GM12878 (cell line): ENCODE measurements around the gene CPNE5. TPM values are rescaled to one million over a fixed set of nuclear protein-coding genes. Genes with fewer than 3 reads are reported as not detected.

Source experiments
- ATAC-seq: fragments of 200-7000 bp; cut with Tn5 transposase; 3 replicates; pipeline ENCODE4 v1.9.1; 2020; ENCODE audit warnings: mild to moderate bottlenecking, moderate library complexity
- BruUV-seq: library from RNA; stranded (reverse); fragments of 400-500 nt; replicated peaks from 2 replicates; lab custom pipeline; 2021; lab: Mats Ljungman, UMichigan
- CTCF ChIA-PET: fragments of 300-600 bp; sonication (Branson Sonifier 250); formaldehyde crosslinking; extraction: SDS; loops from one replicate; lab custom pipeline; 2021; ENCODE audit warnings: inconsistent platforms; lab: Yijun Ruan, JAX
- POLR2A ChIA-PET: fragments of 350-600 bp; formaldehyde crosslinking; extraction: SDS; loops from one replicate; lab custom pipeline; 2021; ENCODE audit warnings: inconsistent platforms; lab: Charles Lee
- RAD21 ChIA-PET: fragments of 300-600 bp; sonication (Branson Sonifier 250); formaldehyde crosslinking; loops from one replicate; lab custom pipeline; 2023; ENCODE audit warnings: antibody characterized with exemption; ENCODE audit not compliant: unreplicated experiment; lab: Charles Lee
- SMC1A ChIA-PET: fragments of 300-600 bp; sonication (Branson Sonifier 250); formaldehyde crosslinking; loops from one replicate; lab custom pipeline; 2023; ENCODE audit not compliant: unreplicated experiment, uncharacterized antibody; lab: Charles Lee
- DNase-seq: peaks from one replicate; pipeline ENCODE4 v3.0.0-alpha.2; 2011; ENCODE audit warnings: low read depth, low spot score
- FAIRE-seq: peaks from 3 replicates; lab custom pipeline; 2011; peaks lifted over from hg19 to GRCh38; lab: Jason Lieb, UNC
- H2AFZ ChIP-seq: 2 replicates; pipeline ENCODE4 v1.6.0; 2011; ENCODE audit warnings: low read depth, low read length, control low read depth; ENCODE audit not compliant: control insufficient read depth
- H3K27ac ChIP-seq: 2 replicates; pipeline ENCODE4 v1.5.1; 2011; ENCODE audit warnings: control low read depth; ENCODE audit not compliant: control insufficient read depth, insufficient read depth
- H3K27me3 ChIP-seq, 2 experiments: replicated peaks in 1 of 2; 2 replicates each; pipeline versions ENCODE4 v1.6.0 to v1.6.1; 2011; ENCODE audit warnings: low read length in 1 of 2; ENCODE audit not compliant: control insufficient read depth in 2 of 2, insufficient read depth in 2 of 2
- H3K36me3 ChIP-seq, 2 experiments: 2 replicates each; pipeline ENCODE4 v1.5.1; 2011; ENCODE audit warnings: low read length in 1 of 2; ENCODE audit not compliant: control insufficient read depth in 2 of 2, insufficient read depth in 2 of 2
- H3K4me1 ChIP-seq: 2 replicates; pipeline ENCODE4 v1.6.1; 2011; ENCODE audit warnings: mild to moderate bottlenecking, low read length, moderate library complexity, mixed read lengths; ENCODE audit not compliant: control insufficient read depth, insufficient read depth
- H3K4me2 ChIP-seq: 2 replicates; pipeline ENCODE4 v1.6.0; 2011; ENCODE audit warnings: control low read depth; ENCODE audit not compliant: control insufficient read depth, insufficient read depth
- H3K4me3 ChIP-seq: fragments of 200-600 bp; sonication (generic); 2 replicates; pipeline ENCODE4 v1.5.1; 2016
- H3K79me2 ChIP-seq: 2 replicates; pipeline ENCODE4 v1.6.0; 2011; ENCODE audit warnings: low read length; ENCODE audit not compliant: control insufficient read depth, insufficient read depth
- H3K9ac ChIP-seq: 2 replicates; pipeline ENCODE4 v1.8.0; 2011; ENCODE audit warnings: low read length, control low read depth, mixed read lengths; ENCODE audit not compliant: control insufficient read depth, insufficient read depth
- H3K9me3 ChIP-seq: replicated peaks from 3 replicates; pipeline ENCODE4 v1.5.1; 2011; ENCODE audit warnings: mild to moderate bottlenecking, low read length; ENCODE audit not compliant: control insufficient read depth, insufficient read depth
- H4K20me1 ChIP-seq: 2 replicates; pipeline ENCODE4 v1.6.0; 2011; ENCODE audit not compliant: control insufficient read depth, insufficient read depth
- CHD1 ChIP-seq: IDR thresholded peaks from 2 replicates; pipeline ENCODE4 v1.6.1; 2012; ENCODE audit warnings: low read depth, low read length, improper control_type of control experiment
- KAT2A ChIP-seq: conservative IDR thresholded peaks from 2 replicates; pipeline ENCODE4 v1.6.1; 2011; ENCODE audit warnings: low read depth, low read length; ENCODE audit not compliant: control insufficient read depth
- ZNF622 ChIP-seq: fragments of 450-650 bp; IDR thresholded peaks from 2 replicates; pipeline ENCODE4 v1.6.1; 2017; ENCODE audit warnings: mild to moderate bottlenecking, inconsistent platforms
- WGBS: methylation state at CpG from one replicate; pipeline ENCODE4 v1.1.6; 2016; ENCODE audit warnings: low lambda C conversion rate; ENCODE audit not compliant: insufficient replicate concordance, insufficient coverage; ENCODE audit errors: missing lambda C conversion rate; 5-methylcytosine and 5-hydroxymethylcytosine counted together
- in situ Hi-C: fragments of 300-500 bp; cut with MboI; formaldehyde crosslinking; loops from 9 replicates; pipeline ENCODE4 v1.14.3; 2018; ENCODE audit warnings: mixed read lengths
- intact Hi-C: fragments of 100-400 bp; cut with micrococcal nuclease; formaldehyde crosslinking; loops from one replicate; pipeline ENCODE4 v1.14.2; 2022; ENCODE audit not compliant: unreplicated experiment
- polyA plus RNA-seq, 11 experiments: library from polyadenylated mRNA; depleted of rRNA in 4 of 11; unstranded in 6 of 11; stranded (reverse) in 5 of 11; fragments of >200 nt; fragmentation: Nextera tagmentation in 4 of 11; fragmentation: Illumina TruSeq in 1 of 11; extraction: Ambion mirVana in 4 of 11; extraction: Trizol in 1 of 11; gene quantifications; 1 replicate in 1 of 11; 2 replicates in 10 of 11; pipeline versions ENCODE4 v1.2.1 to v1.2.3, GENCODE V29; 2011 to 2016; ENCODE audit warnings: inconsistent platforms in 2 of 11, missing spikeins in 2 of 11, low read depth in 1 of 11
- total RNA-seq, 4 experiments: library from RNA; depleted of rRNA in 3 of 4; stranded (reverse); fragments of >200 nt in 3 of 4; fragmentation: Illumina TruSeq in 1 of 4; extraction: Trizol in 1 of 4; gene quantifications; 2 replicates each; pipeline versions ENCODE4 v1.2.1 to v1.2.3, GENCODE V29; 2013 to 2021

The CPNE5 gene
- total and polyA plus RNA-seq, 10 of the 15 experiments (the other 5 are each of a cell fraction or from before 2014, with no cell fraction given), result 2.4 to 39.1 (median 18.2) TPM

DNA sequence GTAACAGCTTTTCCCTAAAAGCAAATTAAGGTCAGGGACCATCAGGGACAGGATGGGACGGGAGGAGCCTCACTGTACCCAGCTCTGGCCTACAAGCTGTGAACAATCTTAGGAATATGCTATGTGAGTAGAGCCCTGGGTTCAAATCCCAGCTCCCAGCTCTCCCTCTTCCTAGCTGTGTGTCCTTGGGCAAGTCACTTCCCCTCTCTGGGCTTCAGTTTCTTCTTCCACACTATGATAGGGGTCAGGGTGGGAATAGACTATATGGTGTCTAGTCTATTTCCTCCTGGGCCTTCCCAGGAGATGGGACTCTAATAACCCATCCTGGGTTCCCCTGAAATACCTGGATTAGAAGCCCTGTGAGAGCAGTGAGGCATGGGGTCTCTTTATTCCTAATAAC is 41.6 kb downstream of the CPNE5 start:
- no peak overlapping the region for H3K9ac ChIP-seq
- no peak overlapping the region for H2AFZ ChIP-seq
- BruUV-seq, result no TSS peak
- no peak for TF ChIP-seq ZNF622
- no peak for TF ChIP-seq CHD1
- TF ChIP-seq, all 136 proteins: peak for 0
- SMC1A ChIA-PET, result interaction anchor here (1.1 kb wide), 1 partner anchor 11 kb away, joined by 3 read pairs; no protein-coding TSS in a partner anchor
- Histone ChIP-seq H3K4me1 (no peaks in the 10 kb centered on the region), H3K27me3 (peaks cover 2% of the 10 kb centered on the region in 2 experiments; a peak in 3 of 4 replicates), H3K36me3 (no peaks in the 10 kb centered on the region), H3K4me3 (no peak overlapping the region), H3K27ac (no peak overlapping the region), H4K20me1 (no peaks in the 10 kb centered on the region), H3K79me2 (no peaks in the 10 kb centered on the region), H3K9me3 (no peaks in the 10 kb centered on the region), H3K4me2 (no peak overlapping the region)
- DNase-seq (no peak), FAIRE-seq (no peak), ATAC-seq (no peak)
- intact Hi-C loops (no loop called here), in situ Hi-C loops (no loop called here)
- POLR2A ChIA-PET, result interaction anchor here (0.9 kb wide), 1 partner anchor 39 kb away, joined by 3 read pairs; no protein-coding TSS in a partner anchor
- RAD21 ChIA-PET, result no interaction called here
- CTCF ChIA-PET, result interaction anchor here (1.4 to 2.9 kb wide), 2 partner anchors 16 to 53 kb away, joined by 4 to 16 read pairs; no protein-coding TSS in a partner anchor
- WGBS, result 0% methylated on average over 1 of the region's 1 CpG

DNA sequence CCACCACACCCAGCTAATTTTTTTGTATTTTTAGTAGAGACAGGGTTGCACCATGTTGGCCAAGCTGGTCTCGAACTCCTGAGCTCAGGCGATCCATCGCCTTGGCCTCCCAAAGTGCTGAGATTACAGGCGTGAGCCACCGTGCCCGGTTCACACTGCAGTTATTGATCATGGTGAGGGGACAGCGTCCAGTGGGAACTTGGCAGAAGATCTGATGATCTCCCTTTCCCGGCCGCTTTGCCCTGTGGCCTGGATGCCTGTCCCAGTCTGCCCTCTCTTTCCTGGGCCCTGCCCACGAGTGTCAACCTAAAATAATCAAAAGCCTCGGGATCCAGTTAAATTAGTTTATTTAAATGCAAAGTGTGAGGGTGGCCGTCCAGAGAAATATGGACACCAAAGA is 42.2 kb downstream of the CPNE5 start:
- TF ChIP-seq KAT2A (no peak), ZNF622 (no peak)
- FAIRE-seq (no peak), ATAC-seq (no peak), DNase-seq (no peak)
- Histone ChIP-seq H3K4me3 (no peak overlapping the region), H3K36me3 (no peaks in the 10 kb centered on the region), H3K27ac (no peak overlapping the region), H3K4me1 (no peaks in the 10 kb centered on the region), H4K20me1 (no peaks in the 10 kb centered on the region), H3K9me3 (no peaks in the 10 kb centered on the region), H3K79me2 (no peaks in the 10 kb centered on the region), H3K9ac (no peak overlapping the region), H2AFZ (no peak overlapping the region), H3K4me2 (no peak overlapping the region), H3K27me3 (peaks cover 2 to 4% of the 10 kb centered on the region in 2 experiments; a peak in 2 of 4 replicates)
- ChIA-PET POLR2A (interaction anchor here (0.9 kb wide), 1 partner anchor 38 kb away, joined by 3 read pairs; no protein-coding TSS in a partner anchor), CTCF (interaction anchor here (1.4 to 2.9 kb wide), 2 partner anchors 15 to 54 kb away, joined by 4 to 16 read pairs; no protein-coding TSS in a partner anchor), RAD21 (no interaction called here), SMC1A (interaction anchor here (1.6 kb wide), 1 partner anchor 221 kb away, joined by 3 read pairs; no protein-coding TSS in a partner anchor)
- no TSS peak for BruUV-seq
- in situ Hi-C loops (no loop called here), intact Hi-C loops (no loop called here)
- 43% methylated on average over 12 of the region's 12 CpGs for WGBS
